ENCODE measurements around the gene F7. TPM values are rescaled to one million over a fixed set of nuclear protein-coding genes. Genes with fewer than 3 reads are reported as not detected.

F7 gene
- total RNA-seq, 1 donor from 2014 or later: 3.0 TPM

DNA sequence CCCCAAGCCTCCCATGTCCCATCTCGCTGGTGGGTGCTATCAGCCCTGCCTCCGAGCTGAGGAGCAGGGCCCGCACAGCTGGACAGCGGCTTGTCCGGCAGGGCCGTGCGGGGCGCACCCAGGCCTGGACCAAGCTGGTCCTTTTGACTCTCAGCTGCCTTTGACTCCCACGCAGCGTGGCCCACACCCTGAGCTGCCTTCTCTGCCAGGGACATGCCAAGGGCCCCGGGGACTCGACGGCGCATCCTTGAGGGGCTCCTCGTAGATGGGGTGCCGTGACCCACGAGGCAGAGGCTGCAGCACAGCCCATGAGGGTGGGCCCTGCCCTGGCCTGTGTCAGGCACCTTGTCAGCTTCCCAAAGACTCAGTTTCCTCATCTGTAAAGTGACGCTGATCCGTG lies 38.8 kb upstream of the F7 start:
- DNase-seq (ENCODE audit: extremely low spot score, unreplicated experiment): no peak
- Mint-ChIP-seq H3K9me3 (no peaks in the 10 kb centered on the region), H3K4me3 (no peak overlapping the region), H3K4me1 (ENCODE audit: unreplicated experiment) (peaks cover 6% of the 10 kb centered on the region), H3K27me3 (no peaks in the 10 kb centered on the region), H3K36me3 (peaks cover 8% of the 10 kb centered on the region), H3K27ac (no peak overlapping the region)
- TF ChIP-seq, protein P1, sequence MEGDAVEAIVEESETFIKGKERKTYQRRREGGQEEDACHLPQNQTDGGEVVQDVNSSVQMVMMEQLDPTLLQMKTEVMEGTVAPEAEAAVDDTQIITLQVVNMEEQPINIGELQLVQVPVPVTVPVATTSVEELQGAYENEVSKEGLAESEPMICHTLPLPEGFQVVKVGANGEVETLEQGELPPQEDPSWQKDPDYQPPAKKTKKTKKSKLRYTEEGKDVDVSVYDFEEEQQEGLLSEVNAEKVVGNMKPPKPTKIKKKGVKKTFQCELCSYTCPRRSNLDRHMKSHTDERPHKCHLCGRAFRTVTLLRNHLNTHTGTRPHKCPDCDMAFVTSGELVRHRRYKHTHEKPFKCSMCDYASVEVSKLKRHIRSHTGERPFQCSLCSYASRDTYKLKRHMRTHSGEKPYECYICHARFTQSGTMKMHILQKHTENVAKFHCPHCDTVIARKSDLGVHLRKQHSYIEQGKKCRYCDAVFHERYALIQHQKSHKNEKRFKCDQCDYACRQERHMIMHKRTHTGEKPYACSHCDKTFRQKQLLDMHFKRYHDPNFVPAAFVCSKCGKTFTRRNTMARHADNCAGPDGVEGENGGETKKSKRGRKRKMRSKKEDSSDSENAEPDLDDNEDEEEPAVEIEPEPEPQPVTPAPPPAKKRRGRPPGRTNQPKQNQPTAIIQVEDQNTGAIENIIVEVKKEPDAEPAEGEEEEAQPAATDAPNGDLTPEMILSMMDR (conservative IDR thresholded peaks at IDR 0.05): no peak

DNA sequence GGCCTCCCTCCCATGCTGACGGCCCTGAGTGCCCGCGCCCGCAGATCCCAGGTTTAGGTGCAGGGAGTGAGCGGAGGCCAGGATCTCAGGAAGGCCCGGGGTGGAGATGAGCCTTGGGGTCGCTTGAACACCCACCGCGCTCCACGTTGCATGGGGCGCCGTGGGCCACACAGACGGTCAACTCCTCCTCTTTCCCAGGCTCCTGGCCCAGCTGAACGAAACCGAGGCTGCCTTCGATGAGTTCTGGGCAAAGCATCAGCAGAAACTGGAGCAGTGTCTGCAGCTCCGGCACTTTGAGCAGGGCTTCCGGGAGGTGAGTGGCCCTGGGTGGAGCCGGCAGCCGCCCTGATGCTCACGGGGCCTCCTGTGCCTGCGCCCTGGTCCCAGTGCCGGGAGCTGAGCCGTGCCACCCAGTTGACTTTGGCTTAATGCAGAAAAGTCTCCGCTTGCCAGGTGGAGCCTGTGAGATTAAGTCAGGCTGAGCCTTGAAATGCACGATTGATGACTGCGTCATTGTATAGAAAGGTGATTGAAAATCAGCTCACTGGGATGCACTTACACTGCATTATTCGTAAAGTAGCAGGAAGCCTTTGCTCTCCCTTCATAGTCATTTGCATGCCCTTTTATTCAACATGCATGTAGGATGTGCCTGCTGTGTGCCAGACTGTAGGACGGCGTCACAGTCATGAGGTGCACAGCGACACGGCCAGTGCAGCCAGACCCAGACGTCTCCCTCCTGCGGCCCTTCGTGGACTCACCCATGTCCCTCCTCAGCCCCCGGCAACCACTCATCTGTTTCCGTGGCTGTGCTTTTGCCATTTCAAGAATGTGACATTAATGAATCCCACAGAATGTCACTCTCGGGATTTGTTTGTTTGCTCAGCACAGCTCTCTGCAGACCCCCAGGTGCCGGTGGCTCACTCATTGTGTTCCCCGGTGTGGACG lies 35.5 kb upstream of the F7 start:
- Mint-ChIP-seq H3K27ac (peak overlapping the region; percentile 7), H3K27me3 (no peaks in the 10 kb centered on the region), H3K4me3 (no peak overlapping the region), H3K9me3 (no peaks in the 10 kb centered on the region), H3K36me3 (peaks cover 4% of the 10 kb centered on the region), H3K4me1 (ENCODE audit: unreplicated experiment) (no peaks in the 10 kb centered on the region)
- DNase-seq (ENCODE audit: extremely low spot score, unreplicated experiment): no peak
- TF ChIP-seq, protein P1 (conservative IDR thresholded peaks at IDR 0.05): no peak

DNA sequence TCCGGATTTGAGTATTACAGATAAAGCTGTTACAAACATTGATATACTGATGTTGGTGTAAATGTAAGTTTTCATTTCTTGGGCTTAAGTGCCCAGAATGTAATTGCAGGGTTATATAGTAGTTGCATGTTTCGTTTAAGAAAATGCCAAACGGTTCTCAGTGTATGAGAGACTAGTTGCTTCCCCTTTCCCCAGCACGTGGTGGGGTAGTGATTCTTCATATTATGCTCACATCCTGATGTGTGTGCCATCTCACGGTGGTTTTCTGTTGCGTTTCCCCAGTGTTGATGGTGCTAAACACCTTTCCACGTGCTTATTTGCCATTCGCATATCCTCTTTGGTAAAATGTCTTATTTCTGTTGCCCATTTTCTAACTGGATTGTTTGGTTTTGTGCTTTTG lies 34.7 kb upstream of the F7 start:
- H3K27ac Mint-ChIP-seq: no peak overlapping the region
- H3K4me3 Mint-ChIP-seq: no peak overlapping the region
- TF ChIP-seq, protein P1 (conservative IDR thresholded peaks at IDR 0.05): no peak
- peaks cover 4% of the 10 kb centered on the region for H3K36me3 Mint-ChIP-seq
- DNase-seq (ENCODE audit: extremely low spot score, unreplicated experiment): no peak
- H3K27me3 Mint-ChIP-seq: no peaks in the 10 kb centered on the region
- no peaks in the 10 kb centered on the region for H3K4me1 Mint-ChIP-seq (ENCODE audit: unreplicated experiment)
- H3K9me3 Mint-ChIP-seq: no peaks in the 10 kb centered on the region

DNA sequence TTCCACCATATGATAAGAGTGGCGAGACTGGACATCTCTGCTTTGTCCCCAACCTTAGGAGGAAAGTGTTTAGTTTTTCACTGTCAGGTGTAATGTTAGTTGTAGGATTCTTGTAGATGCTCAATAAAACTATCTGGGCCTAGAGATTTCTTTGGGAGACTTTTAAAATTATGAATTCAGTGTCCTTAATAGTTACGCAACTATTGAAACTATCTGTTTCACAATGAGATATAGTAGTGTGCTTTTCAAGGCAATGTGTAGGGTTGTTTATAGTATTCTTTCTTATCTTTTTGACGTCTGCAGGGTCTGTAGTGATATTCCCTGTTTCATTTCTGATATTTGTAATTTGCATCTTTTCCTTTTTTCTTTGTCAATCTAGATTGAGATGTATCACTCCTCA lies 33.2 kb upstream of the F7 start:
- DNase-seq (ENCODE audit: extremely low spot score, unreplicated experiment): no peak
- H3K27me3 Mint-ChIP-seq: no peaks in the 10 kb centered on the region
- H3K4me1 Mint-ChIP-seq (ENCODE audit: unreplicated experiment): no peaks in the 10 kb centered on the region
- H3K27ac Mint-ChIP-seq: no peak overlapping the region
- no peak overlapping the region for H3K4me3 Mint-ChIP-seq
- TF ChIP-seq, protein P1 (conservative IDR thresholded peaks at IDR 0.05): no peak
- peaks cover 4% of the 10 kb centered on the region for H3K36me3 Mint-ChIP-seq
- H3K9me3 Mint-ChIP-seq: no peaks in the 10 kb centered on the region

DNA sequence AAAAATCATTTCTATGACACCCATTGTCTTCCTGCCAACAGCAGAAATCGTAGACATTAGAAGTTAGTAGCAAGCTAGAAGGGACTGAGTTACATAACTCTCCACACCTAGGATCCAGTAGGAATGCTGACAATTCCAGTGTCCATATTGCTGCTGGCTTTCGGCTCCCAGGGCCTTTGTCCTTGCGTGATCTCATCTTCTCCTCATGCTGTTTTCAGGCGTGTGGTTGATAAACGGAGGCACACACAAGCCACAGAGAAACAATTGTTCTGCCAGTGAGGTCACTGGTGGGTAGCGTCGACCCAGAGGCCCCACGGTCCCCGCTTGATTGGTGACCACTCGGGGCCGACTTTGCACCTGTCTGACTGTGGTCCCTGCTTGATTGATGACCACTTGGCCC lies 31.6 kb upstream of the F7 start:
- Mint-ChIP-seq H3K27ac (no peak overlapping the region), H3K4me3 (no peak overlapping the region), H3K36me3 (peaks cover 4% of the 10 kb centered on the region), H3K27me3 (no peaks in the 10 kb centered on the region), H3K9me3 (no peaks in the 10 kb centered on the region), H3K4me1 (ENCODE audit: unreplicated experiment) (no peaks in the 10 kb centered on the region)
- DNase-seq (ENCODE audit: extremely low spot score, unreplicated experiment): no peak
- TF ChIP-seq, protein P1 (conservative IDR thresholded peaks at IDR 0.05): no peak

All from type B pancreatic cell (in vitro differentiated cells).